Stimulated activated naive CD4-positive, alpha-beta T cell (primary cell): Measurements from ENCODE around the gene PYCARD.
A peak's percentile ranks its signal among the peaks of the same experiment; 100 is the strongest.
"Not testable (repeated sequence)": the region's sequence is repeated elsewhere in the genome, so short reads cannot be mapped to it uniquely, and the experiment has no call there.

Experiments used
- DNase-seq, 6 experiments: peaks; one replicate each; lab custom pipeline; 2025; lab: John Stamatoyannopoulos, UW

PYCARD gene

GRCh38 chr16:31215287-31216162, 13.0 kb upstream of the PYCARD start:
- no peak for DNase-seq

- DNase-seq = no peak
These were observed 12.2 kb upstream of the PYCARD start for GRCh38 chr16:31214708-31215286.

- no peak for DNase-seq
These were observed 11.5 kb upstream of the PYCARD start, which contains the start of gene TRIM72 for GRCh38 chr16:31213877-31214707. Gene TRIM72, plus strand, starts transcription at chr16:31214119. Its CDS starts 620 bp downstream, at chr16:31214739.

GRCh38 chr16:31213342-31213741, 10.8 kb upstream of the PYCARD start:
- DNase-seq = no peak

GRCh38 chr16:31206776-31207175, 4.2 kb upstream of the PYCARD start:
- DNase-seq = no peak

GRCh38 chr16:31204871-31205666, 2.5 kb upstream of the PYCARD start:
- no peak for DNase-seq

GRCh38 chr16:31201582-31202413, 762 bp downstream of the PYCARD start:
- peak; percentile 27 to 71 (median 45) for DNase-seq

GRCh38 chr16:31200821-31201568, 1.6 kb downstream of the PYCARD start:
- DNase-seq = peak; percentile 20 to 66 (median 35)

GRCh38 chr16:31200111-31200510, 2.4 kb downstream of the PYCARD start:
- DNase-seq = not testable (repeated sequence)

GRCh38 chr16:31199430-31200041, 3.0 kb downstream of the PYCARD start:
- DNase-seq = no peak

GRCh38 chr16:31198207-31198882, 4.2 kb downstream of the PYCARD start:
- no peak for DNase-seq

GRCh38 chr16:31196324-31197088, 6.1 kb downstream of the PYCARD start:
- no peak for DNase-seq

- DNase-seq = not testable (repeated sequence)
These were observed 6.7 kb downstream of the PYCARD start for GRCh38 chr16:31195861-31196260.

- DNase-seq = no peak
These were observed 7.7 kb downstream of the PYCARD start for GRCh38 chr16:31194898-31195297.

- no peak for DNase-seq
These were observed 8.7 kb downstream of the PYCARD start for GRCh38 chr16:31193874-31194273.

- DNase-seq = no peak
These were observed 9.5 kb downstream of the PYCARD start for GRCh38 chr16:31192856-31193642.

GRCh38 chr16:31191697-31192428, 10.7 kb downstream of the PYCARD start:
- DNase-seq = no peak
